Dendritic cell treated with granulocyte-macrophage colony-stimulating factor and Interleukin-4, amounts not matched to agents 40 ng/mL and 50 ng/mL, for 4 days (primary cell): ENCODE data around the gene ZNF442.
A peak's percentile ranks its signal among the peaks of the same experiment; 100 is the strongest.
"Not testable (repeated sequence)": the region's sequence is repeated elsewhere in the genome, so short reads cannot be mapped to it uniquely, and the experiment has no call there.

Source experiments
- H3K27ac Mint-ChIP-seq: one replicate; pipeline ENCODE4 v1.8.0; 2022; ENCODE audit warnings: mild to moderate bottlenecking, mixed read lengths
- H3K27me3 Mint-ChIP-seq: one replicate; pipeline ENCODE4 v1.8.0; 2022; ENCODE audit warnings: mild to moderate bottlenecking, mixed read lengths
- H3K36me3 Mint-ChIP-seq: one replicate; pipeline ENCODE4 v1.8.0; 2022; ENCODE audit warnings: low read depth, mixed read lengths
- H3K4me1 Mint-ChIP-seq: one replicate; pipeline ENCODE4 v1.8.0; 2022; ENCODE audit warnings: low read depth, mixed read lengths
- H3K4me3 Mint-ChIP-seq: one replicate; pipeline ENCODE4 v1.8.0; 2022; ENCODE audit warnings: mild to moderate bottlenecking, moderate library complexity, mixed read lengths
- H3K9me3 Mint-ChIP-seq: one replicate; pipeline ENCODE4 v1.8.0; 2022; ENCODE audit warnings: mixed read lengths
- intact Hi-C: fragments of 100-400 bp; cut with micrococcal nuclease; formaldehyde crosslinking; loops from one replicate; pipeline ENCODE4 v1.15.0; 2022

The ZNF442 gene

DNA sequence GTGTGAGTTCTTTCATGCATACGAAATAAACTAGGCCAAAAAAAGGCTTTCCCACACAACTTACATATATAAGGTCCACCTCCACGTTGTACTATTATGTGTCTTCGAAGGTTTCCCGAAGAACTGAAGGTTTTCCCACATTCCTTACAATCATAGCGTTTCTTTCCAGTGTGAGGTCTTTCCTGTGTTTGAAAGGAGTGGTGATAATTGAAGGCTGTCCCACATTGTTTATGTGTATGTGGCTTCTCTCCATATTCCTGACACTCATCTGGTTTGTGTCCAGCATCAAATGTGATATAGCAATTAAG, 14.6 kb downstream of the ZNF442 start:
- Mint-ChIP-seq H3K36me3 (peaks cover 21% of the 10 kb centered on the region), H3K27ac (no peak overlapping the region), H3K9me3 (peaks cover 90% of the 10 kb centered on the region), H3K4me1 (no peaks in the 10 kb centered on the region), H3K27me3 (no peaks in the 10 kb centered on the region), H3K4me3 (no peak overlapping the region)
- intact Hi-C loops, result no loop called here

DNA sequence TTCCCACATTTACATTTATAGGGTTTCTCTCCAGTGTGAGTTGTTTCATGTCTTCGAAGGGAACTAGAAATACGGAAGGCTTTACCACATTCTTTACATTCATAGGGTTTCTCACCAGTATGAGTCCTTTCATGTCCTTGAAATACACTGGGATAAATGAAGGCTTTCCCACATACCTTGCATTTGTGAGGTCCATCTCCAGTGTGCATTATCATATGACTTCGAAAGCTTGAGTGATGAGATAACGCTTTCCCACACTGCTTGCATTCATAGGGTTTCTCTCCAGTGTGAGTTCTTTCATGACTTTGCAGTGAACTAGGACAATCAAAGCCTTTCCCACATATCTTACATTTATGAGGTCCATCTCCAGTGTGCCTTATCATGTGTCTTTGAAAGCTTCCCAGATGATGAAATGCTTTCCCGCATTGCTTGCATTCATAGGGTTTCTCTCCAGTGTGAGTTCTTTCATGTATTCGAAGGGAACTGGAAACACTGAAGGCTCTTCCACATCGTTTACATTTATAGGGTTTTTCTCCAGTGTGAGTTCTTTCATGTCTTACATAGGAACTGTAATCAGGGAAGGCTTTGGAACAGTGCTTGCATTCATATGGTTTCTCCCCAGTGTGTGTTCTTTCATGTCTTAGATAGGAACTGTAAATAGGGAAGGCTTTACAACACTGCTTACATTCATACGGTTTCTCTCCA, 15.1 kb downstream of the ZNF442 start:
- peaks cover 21% of the 10 kb centered on the region for H3K36me3 Mint-ChIP-seq
- peaks cover 91% of the 10 kb centered on the region for H3K9me3 Mint-ChIP-seq

DNA sequence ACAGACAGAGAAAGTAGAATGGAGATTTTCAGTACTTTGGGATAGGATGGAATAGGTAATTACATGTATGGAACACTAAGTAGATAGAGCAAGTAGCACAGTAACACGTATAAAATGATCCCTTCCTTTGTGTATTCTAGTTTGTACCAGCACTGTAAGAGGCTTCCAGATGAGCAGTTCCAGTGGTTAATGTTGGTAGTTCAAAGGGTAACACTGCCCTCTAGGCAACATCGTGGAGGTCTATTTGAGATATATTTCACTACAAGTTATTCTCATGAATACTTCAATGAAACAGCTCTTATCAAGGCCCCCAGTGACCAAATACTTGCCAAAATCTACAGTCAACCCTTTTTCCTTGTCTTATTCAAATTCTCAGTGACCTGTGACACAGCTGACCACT, 18.6 kb downstream of the ZNF442 start:
- Mint-ChIP-seq H3K36me3 (peaks cover 17% of the 10 kb centered on the region), H3K4me1 (no peaks in the 10 kb centered on the region), H3K4me3 (no peak overlapping the region), H3K9me3 (peaks cover 78% of the 10 kb centered on the region), H3K27ac (no peak overlapping the region), H3K27me3 (no peaks in the 10 kb centered on the region)
- intact Hi-C loops, result no loop called here

More for the DNA sequence above, 15.1 kb downstream of the ZNF442 start:
- Mint-ChIP-seq H3K27me3 (no peaks in the 10 kb centered on the region), H3K27ac (no peak overlapping the region), H3K4me3 (no peak overlapping the region), H3K4me1 (no peaks in the 10 kb centered on the region)
- intact Hi-C loops, result no loop called here

GRCh38 chr19:12345197-12345596, 20.3 kb downstream of the ZNF442 start:
- intact Hi-C loops, result no loop called here
- Mint-ChIP-seq H3K27me3 (no peaks in the 10 kb centered on the region), H3K27ac (no peak overlapping the region), H3K4me1 (no peaks in the 10 kb centered on the region), H3K9me3 (peaks cover 78% of the 10 kb centered on the region), H3K4me3 (no peak overlapping the region), H3K36me3 (peaks cover under 1% of the 10 kb centered on the region)

- H3K4me1 Mint-ChIP-seq, result peaks cover 26% of the 10 kb centered on the region
- peak within 1 kb of the TSS; percentile 96 for H3K27ac Mint-ChIP-seq
- H3K36me3 Mint-ChIP-seq, result peaks cover 12% of the 10 kb centered on the region
- intact Hi-C loops, result loop anchor here (1.0 to 5.0 kb wide), 3 partner anchors 32 to 67 kb away; partner anchors contain the start of genes ZNF44, ZNF442 and ZNF799
- no peaks in the 10 kb centered on the region for H3K9me3 Mint-ChIP-seq
- no peaks in the 10 kb centered on the region for H3K27me3 Mint-ChIP-seq
- H3K4me3 Mint-ChIP-seq, result peak within 1 kb of the TSS; percentile 98
Measured at GRCh38 chr19:12333162-12334159, 32.0 kb downstream of the ZNF442 start, which contains the start of gene ZNF563. Gene ZNF563, minus strand, starts transcription at chr19:12333633. Its CDS starts 151 bp downstream, at chr19:12333482.

DNA sequence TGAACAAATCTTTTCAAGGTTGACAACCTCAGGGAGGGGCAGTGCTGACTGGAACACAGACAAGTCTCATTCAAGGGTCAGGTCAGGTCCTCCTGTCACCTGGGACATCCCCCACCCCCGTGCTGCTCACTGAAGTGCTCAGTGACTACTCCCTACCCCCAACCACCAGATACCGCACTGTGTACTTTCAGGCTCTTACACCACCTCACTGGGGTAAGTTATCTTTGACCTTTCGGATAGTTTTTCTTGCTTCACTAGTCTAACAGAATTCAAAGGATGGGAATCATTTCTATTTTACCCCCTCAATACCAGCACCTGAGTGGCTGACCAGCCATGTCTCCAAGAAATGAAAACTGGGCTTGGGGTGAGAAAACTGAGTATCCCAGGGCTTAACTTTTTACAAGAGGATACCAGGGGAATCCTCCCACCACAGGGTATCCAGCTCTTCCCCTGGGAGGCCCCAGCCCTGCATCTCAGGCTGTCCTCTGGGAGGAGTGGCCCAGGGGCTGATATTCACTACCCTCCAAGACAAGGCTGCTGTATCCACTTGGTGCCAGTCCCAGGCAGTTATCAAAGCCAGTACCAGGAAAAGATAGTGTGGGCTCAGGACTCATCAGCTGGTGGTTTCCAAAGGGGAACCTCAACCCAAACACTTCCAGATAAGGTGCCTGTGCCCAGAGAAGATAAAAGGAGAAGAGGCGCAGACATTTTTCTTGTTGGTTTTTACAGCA, 34.1 kb downstream of the ZNF442 start:
- peak overlapping the region; percentile 96 for H3K27ac Mint-ChIP-seq
- H3K9me3 Mint-ChIP-seq, result peaks cover 8% of the 10 kb centered on the region
- H3K4me1 Mint-ChIP-seq, result peaks cover 26% of the 10 kb centered on the region
- peaks cover 16% of the 10 kb centered on the region for H3K36me3 Mint-ChIP-seq
- H3K4me3 Mint-ChIP-seq, result peak overlapping the region; percentile 57
- no peaks in the 10 kb centered on the region for H3K27me3 Mint-ChIP-seq
- intact Hi-C loops, result loop anchor here (5.0 kb wide), 1 partner anchor 39 kb away; the partner anchor contains the start of gene ZNF44

GRCh38 chr19:12330340-12330739, 35.1 kb downstream of the ZNF442 start:
- H3K4me1 Mint-ChIP-seq, result peaks cover 26% of the 10 kb centered on the region
- peaks cover 23% of the 10 kb centered on the region for H3K36me3 Mint-ChIP-seq
- peaks cover 19% of the 10 kb centered on the region for H3K9me3 Mint-ChIP-seq
- H3K4me3 Mint-ChIP-seq, result no peak overlapping the region
- intact Hi-C loops, result loop anchor here (5.0 kb wide), 1 partner anchor 38 kb away; the partner anchor contains the start of gene ZNF44
- no peaks in the 10 kb centered on the region for H3K27me3 Mint-ChIP-seq
- no peak overlapping the region for H3K27ac Mint-ChIP-seq

GRCh38 chr19:12325690-12326089, 39.8 kb downstream of the ZNF442 start:
- Mint-ChIP-seq H3K9me3 (peaks cover 48% of the 10 kb centered on the region), H3K27ac (no peak overlapping the region), H3K36me3 (peaks cover 58% of the 10 kb centered on the region), H3K4me3 (no peak overlapping the region), H3K27me3 (no peaks in the 10 kb centered on the region), H3K4me1 (no peaks in the 10 kb centered on the region)
- intact Hi-C loops, result no loop called here

DNA sequence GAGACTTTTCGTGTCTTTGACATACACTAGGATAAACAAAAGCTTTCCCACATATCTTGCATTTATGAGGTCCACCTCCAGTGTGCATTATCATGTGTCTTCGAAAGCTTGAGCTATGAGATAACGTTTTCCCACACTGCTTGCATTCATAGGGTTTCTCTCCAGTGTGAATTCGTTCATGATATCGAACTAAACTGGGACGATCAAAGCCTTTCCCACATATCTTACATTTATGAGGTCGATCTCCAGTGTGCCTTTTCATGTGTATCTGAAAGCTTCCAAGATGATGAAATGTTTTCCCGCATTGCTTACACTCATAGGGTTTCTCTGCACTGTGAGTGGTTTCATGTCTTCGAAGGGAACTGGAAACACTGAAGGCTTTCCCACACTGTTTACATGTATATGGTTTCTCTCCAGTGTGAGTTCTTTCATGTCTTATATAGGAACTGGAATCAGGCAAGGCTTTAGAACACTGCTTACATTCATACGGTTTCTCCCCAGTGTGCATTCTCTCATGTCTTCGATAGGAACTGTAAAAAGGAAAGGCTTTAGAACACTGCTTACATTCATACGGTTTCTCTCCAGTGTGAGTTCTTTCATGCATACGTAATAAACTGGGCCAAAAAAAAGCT, 46.6 kb downstream of the ZNF442 start:
- peaks cover 74% of the 10 kb centered on the region for H3K36me3 Mint-ChIP-seq
- peaks cover 83% of the 10 kb centered on the region for H3K9me3 Mint-ChIP-seq
- no peak overlapping the region for H3K27ac Mint-ChIP-seq
- H3K4me1 Mint-ChIP-seq, result no peaks in the 10 kb centered on the region
- no peaks in the 10 kb centered on the region for H3K27me3 Mint-ChIP-seq
- intact Hi-C loops, result no loop called here
- H3K4me3 Mint-ChIP-seq, result no peak overlapping the region

DNA sequence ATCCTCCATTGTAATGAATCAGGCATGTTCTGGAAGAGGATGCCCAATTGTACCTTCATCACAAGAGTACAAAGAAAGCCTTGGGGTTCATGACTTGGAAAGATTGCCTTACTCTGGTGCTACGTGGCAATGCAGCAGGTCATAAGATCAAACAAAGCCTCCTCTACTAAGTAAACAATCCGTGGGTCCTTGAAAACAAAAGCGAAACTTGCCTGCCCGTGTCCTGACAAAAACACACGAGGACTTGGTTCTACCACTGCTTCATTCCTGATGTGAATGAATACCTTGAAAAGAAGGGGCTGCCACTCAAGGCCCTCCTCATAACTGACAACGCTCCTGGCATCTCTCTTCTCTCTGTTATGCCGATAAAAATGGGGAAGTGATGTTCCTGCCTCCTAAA, 50.9 kb downstream of the ZNF442 start:
- Mint-ChIP-seq H3K4me3 (no peak overlapping the region), H3K27me3 (no peaks in the 10 kb centered on the region), H3K36me3 (peaks cover 30% of the 10 kb centered on the region), H3K27ac (no peak overlapping the region), H3K4me1 (no peaks in the 10 kb centered on the region), H3K9me3 (peaks cover 59% of the 10 kb centered on the region)
- intact Hi-C loops, result no loop called here

- H3K4me3 Mint-ChIP-seq, intact Hi-C loops, H3K36me3 Mint-ChIP-seq, H3K27ac Mint-ChIP-seq, H3K27me3 Mint-ChIP-seq, H3K4me1 Mint-ChIP-seq: not testable (repeated sequence)
- peaks cover 37% of the 10 kb centered on the region for H3K9me3 Mint-ChIP-seq
Measured at GRCh38 chr19:12308891-12309290, 56.6 kb downstream of the ZNF442 start.
